ENCODE measurements around the gene SNX5.

The SNX5 gene

GRCh38 chr20:17968366-17969277, at the start of gene SNX5, which contains the start of gene MGME1:
SNX5 (minus strand) TSS chr20:17968794; CDS start chr20:17968425, 369 bp downstream.
MGME1 (plus strand) TSS chr20:17969018; CDS start chr20:17969860, 842 bp downstream.
- DNase-seq = peak; percentile 100

GRCh38 chr20:18018100-18018499, 49.5 kb upstream of the SNX5 start:
- no peak for DNase-seq

GRCh38 chr20:18016772-18017171, 48.2 kb upstream of the SNX5 start:
- no peak for DNase-seq

GRCh38 chr20:18014411-18014810, 45.8 kb upstream of the SNX5 start:
- no peak for DNase-seq

- no peak for DNase-seq
Measured at GRCh38 chr20:18012901-18013300, 44.3 kb upstream of the SNX5 start.

- DNase-seq = no peak
Measured at GRCh38 chr20:18011951-18012645, 43.5 kb upstream of the SNX5 start.

- DNase-seq = no peak
Measured at GRCh38 chr20:18011482-18011881, 42.9 kb upstream of the SNX5 start.

- no peak for DNase-seq
Measured at GRCh38 chr20:18009116-18009515, 40.5 kb upstream of the SNX5 start.

- DNase-seq = no peak
Measured at GRCh38 chr20:18007534-18008292, 39.1 kb upstream of the SNX5 start.

- DNase-seq = no peak
Measured at GRCh38 chr20:18006684-18007083, 38.1 kb upstream of the SNX5 start.

- DNase-seq = no peak
Measured at GRCh38 chr20:18005990-18006364, 37.4 kb upstream of the SNX5 start.

GRCh38 chr20:18005170-18005989, 36.8 kb upstream of the SNX5 start:
- DNase-seq = no peak

GRCh38 chr20:18004384-18005031, 35.9 kb upstream of the SNX5 start:
- DNase-seq = peak; percentile 70

GRCh38 chr20:18003897-18004296, 35.3 kb upstream of the SNX5 start:
- no peak for DNase-seq

- DNase-seq = no peak
Measured at GRCh38 chr20:18001131-18001921, 32.7 kb upstream of the SNX5 start.

- DNase-seq = no peak
Measured at GRCh38 chr20:17999566-17999965, 31.0 kb upstream of the SNX5 start.

GRCh38 chr20:17998446-17998845, 29.9 kb upstream of the SNX5 start:
- DNase-seq = no peak

GRCh38 chr20:17995967-17996819, 27.6 kb upstream of the SNX5 start:
- DNase-seq = peak; percentile 81

GRCh38 chr20:17993546-17993945, 25.0 kb upstream of the SNX5 start:
- DNase-seq = no peak
